ENCODE data around the gene ENTPD8.

The ENTPD8 gene

GRCh38 chr9:137432687-137433348 lies 8.3 kb downstream of the ENTPD8 start:
- H3K27ac ChIP-seq = no peak overlapping the region
- no peak for TF ChIP-seq CTCF (conservative IDR thresholded peaks at IDR 0.05)

- H3K27ac ChIP-seq = no peak overlapping the region
- TF ChIP-seq CTCF (conservative IDR thresholded peaks at IDR 0.05) = no peak
Measured at GRCh38 chr9:137431416-137431931, 9.7 kb downstream of the ENTPD8 start.

- no peak overlapping the region for H3K27ac ChIP-seq
- TF ChIP-seq CTCF (conservative IDR thresholded peaks at IDR 0.05) = no peak
Measured at GRCh38 chr9:137430723-137431415, 10.3 kb downstream of the ENTPD8 start.

- TF ChIP-seq CTCF (conservative IDR thresholded peaks at IDR 0.05) = no peak
- no peak overlapping the region for H3K27ac ChIP-seq
Measured at GRCh38 chr9:137429974-137430722, 11.0 kb downstream of the ENTPD8 start.

GRCh38 chr9:137429546-137429890 lies 11.6 kb downstream of the ENTPD8 start:
- TF ChIP-seq CTCF (conservative IDR thresholded peaks at IDR 0.05) = no peak
- no peak overlapping the region for H3K27ac ChIP-seq

GRCh38 chr9:137428841-137429545 lies 12.2 kb downstream of the ENTPD8 start:
- no peak overlapping the region for H3K27ac ChIP-seq
- no peak for TF ChIP-seq CTCF (conservative IDR thresholded peaks at IDR 0.05)

GRCh38 chr9:137428311-137428630 lies 12.9 kb downstream of the ENTPD8 start:
- TF ChIP-seq CTCF (conservative IDR thresholded peaks at IDR 0.05) = no peak
- no peak overlapping the region for H3K27ac ChIP-seq

Data from VCaP (cell line).